MCF 10A (cell line): ENCODE results near the gene UTF1. TPM values are rescaled to one million over a fixed set of nuclear protein-coding genes. Genes with fewer than 3 reads are reported as not detected.

Experiments used
- BruUV-seq: library from RNA; stranded (reverse); fragments of 400-500 nt; replicated peaks from 2 replicates; lab custom pipeline; 2021; lab: Mats Ljungman, UMichigan
- CTCF ChIA-PET: fragments of 300-600 bp; sonication (Branson Sonifier 250); formaldehyde crosslinking; extraction: SDS; loops from one replicate; lab custom pipeline; 2021; ENCODE audit warnings: antibody characterized with exemption, inconsistent platforms; lab: Yijun Ruan, JAX
- POLR2A ChIA-PET: fragments of 300-600, 350-650 bp; sonication (Branson Sonifier 250); formaldehyde crosslinking; extraction: SDS; loops from one replicate; lab custom pipeline; 2020; ENCODE audit warnings: antibody characterized with exemption, inconsistent platforms; lab: Yijun Ruan, JAX
- DNase-seq: peaks from one replicate; pipeline ENCODE4 v3.0.0-alpha.2; 2018; ENCODE audit not compliant: unreplicated experiment
- H3K27ac Mint-ChIP-seq: one replicate; pipeline ENCODE4 v1.8.0; 2022; ENCODE audit warnings: mild to moderate bottlenecking, low read depth, mixed read lengths; ENCODE audit not compliant: unreplicated experiment
- H3K27me3 Mint-ChIP-seq: one replicate; pipeline ENCODE4 v1.8.0; 2022; ENCODE audit warnings: mixed read lengths; ENCODE audit not compliant: insufficient read depth, unreplicated experiment
- H3K36me3 Mint-ChIP-seq: one replicate; pipeline ENCODE4 v1.8.0; 2022; ENCODE audit warnings: mild to moderate bottlenecking, moderate library complexity, mixed read lengths; ENCODE audit not compliant: insufficient read depth, unreplicated experiment
- H3K4me1 Mint-ChIP-seq: one replicate; pipeline ENCODE4 v1.8.0; 2022; ENCODE audit warnings: mixed read lengths; ENCODE audit not compliant: insufficient read depth, unreplicated experiment
- H3K4me3 Mint-ChIP-seq: one replicate; pipeline ENCODE4 v1.8.0; 2022; ENCODE audit warnings: mild to moderate bottlenecking, moderate library complexity, mixed read lengths; ENCODE audit not compliant: unreplicated experiment
- H3K9me3 Mint-ChIP-seq: one replicate; pipeline ENCODE4 v1.8.0; 2022; ENCODE audit warnings: mixed read lengths; ENCODE audit not compliant: unreplicated experiment
- intact Hi-C: fragments of 100-400 bp; cut with micrococcal nuclease; formaldehyde crosslinking; loops from 2 replicates; pipeline ENCODE4 v1.14.1; 2022
- total RNA-seq: library from RNA; stranded (reverse); gene quantifications from 2 replicates; pipeline ENCODE4 v1.2.3, GENCODE V29; 2022
- TF ChIP-seq, protein P1 (sequence below): fragments of 200-600 bp; IDR thresholded peaks from one replicate; pipeline ENCODE4 v1.8.0; 2022; ENCODE audit warnings: antibody characterized with exemption, mild to moderate bottlenecking; ENCODE audit not compliant: unreplicated experiment

UTF1 gene
- total RNA-seq, 1 experiment from 2014 or later = not detected

DNA sequence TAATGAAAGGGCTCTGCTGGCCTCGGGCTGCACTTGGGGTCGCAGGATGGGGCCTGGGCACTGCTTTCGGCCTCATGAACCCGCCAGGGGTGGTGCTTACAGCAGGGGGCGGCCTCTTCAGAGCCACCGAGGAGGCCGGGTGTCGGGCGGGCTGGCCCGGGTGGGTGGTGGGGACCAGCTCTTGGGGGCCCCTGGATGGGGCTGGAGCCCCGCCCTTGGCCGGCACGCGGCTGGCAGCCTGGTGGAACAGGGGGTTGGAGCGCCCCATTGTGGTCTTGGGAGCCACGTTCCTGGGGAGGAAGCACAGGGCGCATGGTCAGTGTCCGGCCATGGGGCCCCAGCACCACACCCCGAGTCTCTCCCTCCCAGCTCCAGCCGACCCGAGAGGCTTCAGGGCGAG is 37.8 kb downstream of the UTF1 start:
- POLR2A ChIA-PET = interaction anchor here (0.7 to 1.8 kb wide), 2 partner anchors 10 to 365 kb away, joined by 4 to 6 read pairs; no protein-coding TSS in a partner anchor
- DNase-seq = no peak
- Mint-ChIP-seq H3K27me3 (no peaks in the 10 kb centered on the region), H3K4me1 (peaks cover 11% of the 10 kb centered on the region), H3K36me3 (no peaks in the 10 kb centered on the region), H3K4me3 (no peak overlapping the region), H3K9me3 (no peaks in the 10 kb centered on the region), H3K27ac (no peak overlapping the region)
- intact Hi-C loops = no loop called here
- CTCF ChIA-PET = interaction anchor here (0.9 to 1.0 kb wide), 2 partner anchors 10 to 124 kb away, joined by 3 read pairs; no protein-coding TSS in a partner anchor
- BruUV-seq = no TSS peak
- TF ChIP-seq, protein P1, sequence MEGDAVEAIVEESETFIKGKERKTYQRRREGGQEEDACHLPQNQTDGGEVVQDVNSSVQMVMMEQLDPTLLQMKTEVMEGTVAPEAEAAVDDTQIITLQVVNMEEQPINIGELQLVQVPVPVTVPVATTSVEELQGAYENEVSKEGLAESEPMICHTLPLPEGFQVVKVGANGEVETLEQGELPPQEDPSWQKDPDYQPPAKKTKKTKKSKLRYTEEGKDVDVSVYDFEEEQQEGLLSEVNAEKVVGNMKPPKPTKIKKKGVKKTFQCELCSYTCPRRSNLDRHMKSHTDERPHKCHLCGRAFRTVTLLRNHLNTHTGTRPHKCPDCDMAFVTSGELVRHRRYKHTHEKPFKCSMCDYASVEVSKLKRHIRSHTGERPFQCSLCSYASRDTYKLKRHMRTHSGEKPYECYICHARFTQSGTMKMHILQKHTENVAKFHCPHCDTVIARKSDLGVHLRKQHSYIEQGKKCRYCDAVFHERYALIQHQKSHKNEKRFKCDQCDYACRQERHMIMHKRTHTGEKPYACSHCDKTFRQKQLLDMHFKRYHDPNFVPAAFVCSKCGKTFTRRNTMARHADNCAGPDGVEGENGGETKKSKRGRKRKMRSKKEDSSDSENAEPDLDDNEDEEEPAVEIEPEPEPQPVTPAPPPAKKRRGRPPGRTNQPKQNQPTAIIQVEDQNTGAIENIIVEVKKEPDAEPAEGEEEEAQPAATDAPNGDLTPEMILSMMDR = no peak

DNA sequence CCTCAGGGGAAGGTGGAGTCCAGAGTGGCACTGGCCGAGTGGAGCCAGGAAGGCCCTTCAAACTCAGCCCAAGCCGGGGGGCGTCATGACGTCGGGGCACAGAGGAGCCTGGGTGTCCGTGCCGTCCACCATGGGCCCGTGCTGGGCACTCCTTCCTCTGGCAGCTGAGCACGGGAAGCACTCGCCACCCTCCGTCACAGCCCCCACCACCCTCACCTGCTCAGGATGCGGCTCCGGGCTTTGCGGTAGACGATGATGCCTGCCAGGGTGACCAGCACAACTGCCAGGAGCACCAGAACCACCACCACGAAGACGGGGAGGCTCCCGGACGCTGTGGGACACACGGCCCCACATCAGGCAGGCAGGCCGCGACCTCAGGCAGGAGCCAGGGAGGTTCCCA is 38.5 kb downstream of the UTF1 start:
- H3K9me3 Mint-ChIP-seq = no peaks in the 10 kb centered on the region
- H3K4me3 Mint-ChIP-seq = no peak overlapping the region
- CTCF ChIA-PET = interaction anchor here (0.8 kb wide), 1 partner anchor 20 kb away, joined by 3 read pairs; no protein-coding TSS in a partner anchor
- DNase-seq = no peak
- H3K27ac Mint-ChIP-seq = no peak overlapping the region
- H3K27me3 Mint-ChIP-seq = no peaks in the 10 kb centered on the region
- BruUV-seq = no TSS peak
- H3K4me1 Mint-ChIP-seq = peaks cover 11% of the 10 kb centered on the region
- intact Hi-C loops = no loop called here
- TF ChIP-seq, protein P1 = no peak
- H3K36me3 Mint-ChIP-seq = no peaks in the 10 kb centered on the region
- POLR2A ChIA-PET = interaction anchor here (1.8 kb wide), 1 partner anchor 9 kb away, joined by 6 read pairs; no protein-coding TSS in a partner anchor

DNA sequence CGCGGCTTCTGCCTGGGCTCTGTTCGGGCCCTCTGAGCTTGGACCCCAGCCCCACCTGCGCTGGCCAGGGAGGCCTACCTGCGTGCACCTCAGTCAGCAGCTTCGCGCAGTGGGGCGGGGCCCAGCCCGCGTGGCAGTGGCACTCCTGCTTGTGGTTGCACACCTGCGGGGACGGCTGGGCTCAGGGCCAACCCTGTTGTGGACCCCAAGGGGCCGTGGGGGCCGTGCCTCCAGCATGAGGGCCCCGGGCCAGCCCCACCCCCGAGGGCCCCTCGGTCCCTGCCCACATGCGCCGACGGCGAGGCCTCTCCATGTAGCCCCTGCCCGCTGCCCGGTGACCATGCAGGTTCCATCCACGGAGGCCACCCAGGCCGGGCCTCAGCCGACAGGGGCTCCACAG is 39.4 kb downstream of the UTF1 start:
- TF ChIP-seq, protein P1 = no peak
- BruUV-seq = no TSS peak
- H3K9me3 Mint-ChIP-seq = no peaks in the 10 kb centered on the region
- no peak overlapping the region for H3K27ac Mint-ChIP-seq
- no peak overlapping the region for H3K4me3 Mint-ChIP-seq
- POLR2A ChIA-PET = no interaction called here
- intact Hi-C loops = no loop called here
- H3K36me3 Mint-ChIP-seq = no peaks in the 10 kb centered on the region
- H3K27me3 Mint-ChIP-seq = no peaks in the 10 kb centered on the region
- no peak for DNase-seq
- peaks cover 10% of the 10 kb centered on the region for H3K4me1 Mint-ChIP-seq
- CTCF ChIA-PET = interaction anchor here (0.8 to 0.9 kb wide), 2 partner anchors 8 to 19 kb away, joined by 3 to 4 read pairs; no protein-coding TSS in a partner anchor

DNA sequence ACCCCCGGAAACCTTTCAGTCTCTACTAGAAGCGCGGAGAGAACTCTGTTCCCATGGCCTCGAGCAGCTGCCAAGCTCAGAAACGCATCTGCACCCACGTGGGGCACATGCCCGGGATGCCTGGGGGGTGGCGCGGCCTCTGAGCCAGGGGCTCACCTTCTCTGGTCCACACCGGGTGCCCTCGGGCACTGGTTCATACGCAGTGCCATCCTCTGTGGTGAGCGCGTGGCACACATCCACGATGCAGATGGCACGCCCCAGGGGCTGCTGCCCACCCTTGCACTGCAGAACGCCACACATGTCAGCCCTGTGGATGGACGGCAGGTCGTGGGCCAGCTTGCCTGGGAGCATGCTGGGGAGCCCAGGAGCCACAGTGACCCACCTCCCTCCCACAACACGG is 40.2 kb downstream of the UTF1 start:
- TF ChIP-seq, protein P1 = no peak
- Mint-ChIP-seq H3K4me1 (peaks cover 3% of the 10 kb centered on the region), H3K9me3 (no peaks in the 10 kb centered on the region), H3K4me3 (no peak overlapping the region), H3K27ac (no peak overlapping the region), H3K27me3 (no peaks in the 10 kb centered on the region), H3K36me3 (no peaks in the 10 kb centered on the region)
- intact Hi-C loops = no loop called here
- CTCF ChIA-PET = interaction anchor here (0.8 kb wide), 1 partner anchor 13 kb away, joined by 5 read pairs; no protein-coding TSS in a partner anchor
- POLR2A ChIA-PET = no interaction called here
- BruUV-seq = no TSS peak
- no peak for DNase-seq
